ENCODE data around the gene KRTAP5-5. TPM values are rescaled to one million over a fixed set of nuclear protein-coding genes. Genes with fewer than 3 reads are reported as not detected.

The KRTAP5-5 gene
- total RNA-seq, 4 donors from 2014 or later = 2.5 TPM; not detected in 3

DNA sequence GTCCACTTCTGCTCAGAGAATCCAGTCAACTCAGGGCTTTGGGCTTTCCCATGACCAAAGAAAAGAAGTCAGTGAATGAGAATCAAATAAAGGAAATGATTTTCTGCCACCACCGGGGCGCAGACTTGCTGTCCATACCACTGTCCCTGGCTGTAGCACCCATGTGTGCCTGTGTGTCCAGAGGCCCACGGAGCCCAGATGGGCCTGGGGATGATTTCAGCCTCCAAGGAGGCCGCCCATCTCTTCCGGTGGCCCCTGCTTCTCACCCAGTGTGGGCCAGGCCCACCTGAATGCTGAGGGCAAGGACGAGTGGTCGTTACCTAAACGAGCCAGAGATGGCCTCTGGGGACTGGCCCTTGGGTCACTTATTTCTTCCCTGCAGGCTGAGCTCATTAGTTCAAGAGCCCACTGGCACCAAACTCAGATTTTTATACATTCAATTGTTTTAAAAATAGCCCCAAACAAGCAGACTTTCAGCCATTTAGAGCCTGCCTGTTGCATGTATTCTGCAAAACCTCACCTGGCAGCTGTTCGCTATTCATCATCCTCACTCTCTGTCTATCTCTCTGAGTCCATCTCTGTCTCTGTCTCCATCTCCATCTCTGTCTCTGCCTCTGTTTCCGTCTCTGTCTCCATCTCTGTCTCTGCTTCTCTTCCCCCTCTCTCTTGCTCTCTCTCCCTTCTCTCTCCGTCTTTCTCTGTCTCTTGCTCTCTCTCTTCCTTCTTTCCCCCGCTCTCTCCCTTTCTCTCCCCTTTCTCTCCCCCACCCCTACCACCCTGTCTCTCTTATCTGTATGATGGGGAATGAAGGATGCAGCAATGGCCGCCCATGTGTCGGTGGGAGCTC is 24.2 kb downstream of the KRTAP5-5 start:
- intact Hi-C loops (cut with DNase I; ENCODE audit: low total_unique reads) = loop anchor here (10.0 kb wide), 1 partner anchor 501 kb away; no protein-coding TSS in a partner anchor
- no peak overlapping the region for H3K4me3 ChIP-seq (ENCODE audit: low read depth, poor library complexity, severe bottlenecking)
- DNase-seq (ENCODE audit: low spot score in 2 of 2) = no peak
- WGBS, 2 donors = 85 to 89% methylated on average over 14 of the region's 14 CpGs
- TF ChIP-seq POLR2A (IDR thresholded peaks at IDR 0.05) = no peak
- TF ChIP-seq, protein P1, sequence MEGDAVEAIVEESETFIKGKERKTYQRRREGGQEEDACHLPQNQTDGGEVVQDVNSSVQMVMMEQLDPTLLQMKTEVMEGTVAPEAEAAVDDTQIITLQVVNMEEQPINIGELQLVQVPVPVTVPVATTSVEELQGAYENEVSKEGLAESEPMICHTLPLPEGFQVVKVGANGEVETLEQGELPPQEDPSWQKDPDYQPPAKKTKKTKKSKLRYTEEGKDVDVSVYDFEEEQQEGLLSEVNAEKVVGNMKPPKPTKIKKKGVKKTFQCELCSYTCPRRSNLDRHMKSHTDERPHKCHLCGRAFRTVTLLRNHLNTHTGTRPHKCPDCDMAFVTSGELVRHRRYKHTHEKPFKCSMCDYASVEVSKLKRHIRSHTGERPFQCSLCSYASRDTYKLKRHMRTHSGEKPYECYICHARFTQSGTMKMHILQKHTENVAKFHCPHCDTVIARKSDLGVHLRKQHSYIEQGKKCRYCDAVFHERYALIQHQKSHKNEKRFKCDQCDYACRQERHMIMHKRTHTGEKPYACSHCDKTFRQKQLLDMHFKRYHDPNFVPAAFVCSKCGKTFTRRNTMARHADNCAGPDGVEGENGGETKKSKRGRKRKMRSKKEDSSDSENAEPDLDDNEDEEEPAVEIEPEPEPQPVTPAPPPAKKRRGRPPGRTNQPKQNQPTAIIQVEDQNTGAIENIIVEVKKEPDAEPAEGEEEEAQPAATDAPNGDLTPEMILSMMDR (IDR thresholded peaks at IDR 0.05) = no peak

DNA sequence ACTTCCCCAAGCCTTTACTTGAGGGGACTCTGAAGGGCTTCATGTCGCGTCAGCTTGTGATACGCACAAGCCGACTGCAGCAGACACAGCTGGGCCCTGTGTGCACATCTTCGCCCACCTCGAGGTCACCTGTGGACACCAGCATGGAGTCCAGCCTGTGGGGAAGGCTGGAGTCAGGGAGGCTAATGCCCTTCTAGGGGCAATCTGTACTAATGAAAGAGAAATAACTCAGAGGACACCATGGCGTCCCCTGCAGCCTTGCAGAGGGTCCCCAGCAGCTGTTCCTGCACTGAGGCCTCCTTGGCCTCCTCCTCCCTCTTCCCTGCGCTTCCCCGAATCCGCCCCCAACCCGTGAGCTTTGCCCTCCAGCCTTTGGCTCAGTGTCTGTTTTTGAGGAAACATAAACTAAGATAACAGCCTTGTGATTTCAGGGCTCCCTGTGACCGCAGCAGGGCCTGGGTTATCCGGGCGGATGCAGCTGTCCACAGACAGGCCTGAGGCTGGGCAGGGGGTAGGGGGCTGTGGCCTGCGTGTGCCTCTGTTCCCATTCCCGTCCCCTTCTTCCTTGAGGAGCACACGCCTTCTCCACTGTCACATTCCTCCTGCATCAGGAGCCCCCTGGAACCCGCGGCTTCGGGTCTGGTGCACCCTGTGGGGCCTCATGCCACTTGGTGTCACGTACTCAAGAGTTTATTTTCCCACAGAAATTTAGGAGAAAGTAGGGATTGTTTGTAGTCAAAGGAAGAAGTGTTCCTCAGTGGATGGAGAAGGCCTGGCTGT is 25.0 kb downstream of the KRTAP5-5 start:
- DNase-seq (ENCODE audit: low spot score in 2 of 2) = peak in 1 of 2 donors; percentile 85
- WGBS, 2 donors = 66 to 77% methylated on average over 21 of the region's 21 CpGs

DNA sequence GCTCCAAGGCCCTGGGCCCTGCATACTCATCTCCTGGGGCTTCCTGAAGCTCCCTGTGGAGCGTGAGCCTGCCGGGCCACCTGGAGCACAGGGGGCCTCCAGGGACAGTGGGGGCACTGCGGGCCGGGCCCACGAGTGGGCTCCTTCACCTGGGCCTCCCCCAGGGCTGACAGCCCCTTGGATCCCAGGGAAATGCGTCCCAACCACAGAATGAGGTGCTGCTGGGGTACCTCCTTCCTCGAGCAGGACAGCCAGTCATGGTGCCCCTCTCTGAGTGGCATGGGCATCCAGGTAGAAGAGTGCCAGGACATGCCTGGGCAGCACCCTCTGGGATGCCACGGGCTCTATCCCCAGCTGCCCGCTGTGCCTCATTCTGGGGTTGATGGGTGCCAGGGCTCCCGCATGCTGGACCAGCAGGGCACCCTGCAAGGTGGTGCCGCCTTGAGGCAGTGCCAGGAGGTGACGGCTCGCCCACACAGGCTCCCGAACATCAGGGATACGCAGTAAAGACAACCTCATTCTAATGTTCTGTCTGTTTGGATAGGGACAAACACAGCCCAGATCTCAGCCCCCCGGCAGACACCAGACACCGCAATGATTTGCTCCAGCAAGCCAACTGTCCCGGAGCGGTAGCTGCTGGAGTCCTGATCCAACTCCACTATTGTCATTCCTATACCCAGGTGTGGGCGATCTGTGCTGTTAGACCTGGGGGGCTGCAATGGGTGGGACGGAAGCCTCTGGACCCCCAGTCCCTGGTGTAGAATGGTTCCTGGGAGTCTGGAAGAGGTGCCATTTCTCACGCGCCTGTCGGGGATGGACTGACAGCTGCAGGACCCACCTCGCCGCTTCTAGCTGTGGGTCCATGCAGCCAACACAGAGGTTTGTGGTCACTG is 25.8 kb downstream of the KRTAP5-5 start:
- DNase-seq (ENCODE audit: low spot score in 2 of 2) = peak in 1 of 2 donors; percentile 72
- WGBS, 2 donors = 55 to 62% methylated on average over 21 to 25 of the region's 26 CpGs
- no peak for TF ChIP-seq POLR2A (IDR thresholded peaks at IDR 0.05)
- TF ChIP-seq, protein P1 (IDR thresholded peaks at IDR 0.05) = no peak
- no peak overlapping the region for H3K4me3 ChIP-seq (ENCODE audit: low read depth, poor library complexity, severe bottlenecking)
- intact Hi-C loops (cut with DNase I; ENCODE audit: low total_unique reads) = loop anchor here (10.0 kb wide), 1 partner anchor 499 kb away; no protein-coding TSS in a partner anchor

More for the DNA sequence above, 25.0 kb downstream of the KRTAP5-5 start:
- H3K4me3 ChIP-seq (ENCODE audit: low read depth, poor library complexity, severe bottlenecking) = no peak overlapping the region
- intact Hi-C loops (cut with DNase I; ENCODE audit: low total_unique reads) = loop anchor here (10.0 kb wide), 1 partner anchor 500 kb away; no protein-coding TSS in a partner anchor
- TF ChIP-seq, protein P1 (IDR thresholded peaks at IDR 0.05) = no peak
- no peak for TF ChIP-seq POLR2A (IDR thresholded peaks at IDR 0.05)

DNA sequence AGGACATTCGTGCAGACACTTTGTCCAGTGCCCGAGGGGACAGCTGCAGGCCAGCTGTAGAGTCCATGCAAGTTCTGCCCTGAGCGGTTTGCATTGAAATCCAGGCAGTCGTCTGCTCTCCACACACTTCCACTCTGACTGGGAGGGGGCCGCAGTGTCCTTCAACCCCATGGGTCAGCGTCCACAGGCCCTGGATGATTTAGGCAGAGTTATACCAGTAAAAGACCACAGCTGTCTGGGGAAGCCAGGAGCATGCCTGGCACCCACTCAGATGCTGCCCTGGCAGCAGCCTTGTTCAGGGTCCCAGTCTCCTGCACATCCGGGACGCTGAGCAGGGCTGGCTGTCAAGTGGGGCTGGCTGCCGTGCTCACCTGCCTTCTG is 26.5 kb downstream of the KRTAP5-5 start:
- WGBS, 2 donors = 80 to 83% methylated on average over 9 of the region's 9 CpGs
- DNase-seq (ENCODE audit: low spot score in 2 of 2) = peak in 1 of 2 donors; percentile 74
- TF ChIP-seq, protein P1 (IDR thresholded peaks at IDR 0.05) = no peak
- no peak for TF ChIP-seq POLR2A (IDR thresholded peaks at IDR 0.05)
- no peak overlapping the region for H3K4me3 ChIP-seq (ENCODE audit: low read depth, poor library complexity, severe bottlenecking)
- intact Hi-C loops (cut with DNase I; ENCODE audit: low total_unique reads) = loop anchor here (10.0 kb wide), 1 partner anchor 499 kb away; no protein-coding TSS in a partner anchor

DNA sequence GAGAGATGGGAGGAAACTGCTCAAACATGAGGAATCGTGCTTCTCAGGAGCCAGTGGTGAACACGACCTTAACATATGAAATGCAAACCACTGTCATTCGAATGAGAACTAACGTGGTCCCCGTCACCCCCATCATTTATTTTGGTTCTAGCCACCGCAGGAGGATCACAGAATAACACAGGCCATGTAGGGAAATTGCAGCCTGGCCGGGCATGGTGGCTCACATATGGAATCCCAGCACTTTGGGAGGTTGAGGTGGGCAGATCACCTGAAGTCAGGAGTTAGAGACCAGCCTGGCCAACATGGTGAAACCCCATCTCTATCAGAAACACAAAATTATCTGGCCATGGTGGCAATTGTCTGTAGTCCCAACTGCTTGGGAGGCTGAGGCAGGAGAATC is 27.1 kb downstream of the KRTAP5-5 start:
- TF ChIP-seq, protein P1 (IDR thresholded peaks at IDR 0.05) = no peak
- TF ChIP-seq POLR2A (IDR thresholded peaks at IDR 0.05) = no peak
- DNase-seq (ENCODE audit: low spot score in 2 of 2) = peak in 1 of 2 donors; percentile 73
- intact Hi-C loops (cut with DNase I; ENCODE audit: low total_unique reads) = loop anchor here (10.0 kb wide), 1 partner anchor 498 kb away; no protein-coding TSS in a partner anchor
- H3K4me3 ChIP-seq (ENCODE audit: low read depth, poor library complexity, severe bottlenecking) = no peak overlapping the region
- WGBS, 2 donors = 83 to 87% methylated on average over 7 of the region's 7 CpGs

Data from lower leg skin (tissue), 4 donors.